NCI-H2029 (cell line): ENCODE data around the gene FOXK2.
"Not testable (repeated sequence)": the region's sequence is repeated elsewhere in the genome, so short reads cannot be mapped to it uniquely, and the experiment has no call there.

Experiments used
- DNase-seq: peaks from one replicate; lab custom pipeline; 2025; lab: John Stamatoyannopoulos, UW

The FOXK2 gene

GRCh38 chr17:82495844-82496528 lies 23.5 kb upstream of the FOXK2 start:
- DNase-seq = peak; percentile 83

DNA sequence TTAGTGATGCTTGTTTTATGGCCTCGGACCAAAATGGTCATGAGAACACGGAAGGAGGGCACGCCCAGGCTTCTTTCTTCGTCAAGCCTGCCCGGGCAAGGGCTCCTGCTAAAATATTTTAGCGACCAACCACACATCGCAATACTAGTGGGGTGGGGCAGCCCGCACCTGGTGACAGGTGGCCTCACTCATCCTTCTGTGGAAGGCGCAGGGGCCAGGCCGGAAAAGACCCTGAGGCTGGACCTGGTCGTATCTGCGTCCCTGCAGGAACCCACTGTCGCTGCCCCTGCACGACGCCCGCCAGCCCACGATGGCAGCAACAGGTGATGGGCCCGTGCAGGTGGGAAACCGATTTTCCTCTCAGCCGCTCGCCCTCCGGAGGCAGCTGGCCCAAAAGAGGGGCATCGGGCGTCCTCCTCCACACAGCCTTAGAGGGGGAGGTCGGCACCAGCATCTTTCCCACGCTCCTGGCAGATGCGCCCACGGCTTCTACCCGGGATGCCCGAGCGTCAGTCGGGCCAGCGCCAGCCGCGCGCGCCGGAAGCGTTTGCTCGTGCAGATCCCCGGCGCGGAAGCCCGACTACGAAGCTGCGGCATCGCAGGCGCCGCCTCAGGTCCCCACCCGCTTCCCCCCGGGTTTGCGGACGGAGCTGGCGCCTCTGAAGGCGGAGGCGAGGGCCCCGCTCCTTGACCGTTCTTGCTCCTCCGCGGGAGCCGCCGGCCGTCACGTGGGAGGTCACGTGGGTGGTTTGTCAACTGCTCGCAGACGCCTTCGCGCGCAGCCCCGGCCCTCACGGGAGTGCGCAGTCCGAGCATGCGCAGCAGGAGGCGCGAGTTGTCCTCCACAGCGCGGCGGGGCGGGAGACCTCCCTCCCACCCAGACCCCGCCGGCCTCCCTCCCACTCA lies 22.8 kb upstream of the FOXK2 start:
- peak; percentile 86 for DNase-seq

- no peak for DNase-seq
Observed at GRCh38 chr17:82497483-82498405, 21.8 kb upstream of the FOXK2 start.

DNA sequence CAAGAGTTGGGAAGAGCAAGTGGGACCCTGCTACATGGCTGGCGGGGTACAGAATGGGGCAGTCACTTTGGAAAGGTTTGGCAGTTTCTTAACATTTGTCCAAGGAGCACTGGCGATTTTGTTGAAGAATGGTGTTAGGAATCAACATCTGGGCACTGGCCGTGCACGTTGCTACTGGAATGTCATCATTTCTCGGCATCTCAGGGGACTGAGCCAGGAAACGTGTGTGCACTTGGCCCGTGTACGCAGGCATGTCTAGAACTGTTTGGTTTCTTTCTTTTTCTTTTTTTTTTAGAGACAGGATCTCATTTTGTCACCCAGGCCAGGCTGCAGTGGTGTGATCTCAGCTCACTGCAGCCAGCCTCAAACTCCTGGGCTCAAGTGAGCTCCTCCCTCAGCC lies 17.3 kb upstream of the FOXK2 start:
- no peak for DNase-seq

DNA sequence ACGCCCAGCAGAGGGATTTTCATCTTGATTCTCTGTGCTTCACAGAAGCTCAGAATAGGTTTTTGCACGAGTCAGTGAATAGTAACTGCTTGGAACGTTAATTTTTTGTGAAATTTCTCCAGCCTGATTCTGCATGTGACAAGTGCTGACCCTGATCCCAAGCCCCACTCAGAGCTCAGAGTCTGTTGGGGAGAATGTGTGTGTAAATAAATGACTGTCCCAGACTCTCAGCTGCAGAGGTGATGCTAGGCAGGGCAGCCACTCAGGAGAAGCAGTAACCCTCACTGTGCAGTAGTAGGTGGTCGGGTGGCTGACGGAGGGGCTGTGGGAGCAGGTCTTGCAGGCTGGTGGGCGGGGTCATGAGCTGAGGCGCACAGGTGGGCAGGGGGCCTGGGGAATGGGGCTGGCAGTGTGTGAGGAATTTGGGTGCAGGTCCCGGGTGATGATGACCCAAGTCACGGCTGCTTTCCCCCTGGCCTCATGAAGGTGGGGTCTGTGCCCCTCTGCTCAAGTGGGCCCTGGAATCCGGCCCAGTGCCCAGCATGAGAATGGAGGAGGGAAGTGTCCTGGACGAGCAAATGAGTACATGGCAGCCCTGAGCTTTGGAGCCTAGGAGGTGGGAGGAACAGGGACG lies 16.3 kb upstream of the FOXK2 start:
- no peak for DNase-seq

DNA sequence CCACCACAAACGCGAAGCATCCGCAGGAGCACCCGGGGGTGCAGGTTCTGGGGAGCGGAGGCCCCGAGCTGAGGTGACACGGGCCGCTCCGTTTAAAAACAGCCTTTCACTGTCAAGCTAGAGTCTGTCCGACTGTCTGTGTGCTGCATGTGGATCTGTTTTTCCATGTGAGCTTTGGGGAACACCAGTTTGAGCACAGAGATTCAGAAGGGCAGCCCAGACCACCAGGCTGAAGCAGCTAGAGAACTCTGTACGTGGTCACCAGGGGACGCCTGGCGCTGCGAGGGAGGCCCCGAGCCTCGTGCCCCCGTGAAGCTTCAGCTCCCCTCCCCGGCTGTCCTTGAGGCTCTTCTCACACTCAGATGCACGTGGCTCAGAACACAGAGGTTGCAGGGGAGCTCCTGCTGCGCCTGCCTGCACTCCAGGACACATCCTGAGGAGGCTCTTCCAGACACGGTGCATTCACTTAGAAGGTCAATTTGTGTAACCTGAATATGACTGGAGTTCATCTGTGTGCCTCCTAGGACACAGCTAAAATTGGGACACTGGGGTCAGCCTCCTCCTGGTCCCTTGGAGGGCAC lies 15.7 kb upstream of the FOXK2 start:
- no peak for DNase-seq

GRCh38 chr17:82505296-82505695 lies 14.2 kb upstream of the FOXK2 start:
- no peak for DNase-seq

GRCh38 chr17:82506402-82506801 lies 13.1 kb upstream of the FOXK2 start:
- DNase-seq = peak; percentile 46

DNA sequence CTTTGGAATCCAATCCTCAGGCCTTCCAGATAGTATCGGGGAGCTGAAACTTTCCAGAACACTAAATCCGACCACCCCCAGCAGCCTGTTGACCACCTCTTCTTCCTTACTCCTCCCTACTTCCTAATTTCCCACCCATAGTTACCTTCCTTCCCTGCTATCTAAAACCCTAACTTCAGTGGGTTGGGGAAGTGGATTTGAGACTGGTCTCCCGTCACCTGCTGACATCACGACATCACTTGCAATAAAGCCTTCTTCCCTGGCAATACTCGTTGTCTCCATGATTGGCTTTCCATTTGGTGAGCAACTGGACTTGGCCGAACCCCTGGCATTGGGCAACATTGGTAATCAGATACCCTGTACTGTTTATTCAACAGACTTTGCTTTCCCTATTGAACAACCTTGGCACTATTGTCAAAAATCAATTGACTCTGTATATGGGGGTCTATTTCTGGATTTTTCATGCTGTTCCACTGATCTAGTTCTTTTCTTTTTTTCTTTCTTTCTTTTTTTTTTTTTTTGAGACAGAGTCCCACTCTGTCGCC lies 11.8 kb upstream of the FOXK2 start:
- DNase-seq = no peak

- not testable (repeated sequence) for DNase-seq
Observed at GRCh38 chr17:82511642-82512041, 7.9 kb upstream of the FOXK2 start.

DNA sequence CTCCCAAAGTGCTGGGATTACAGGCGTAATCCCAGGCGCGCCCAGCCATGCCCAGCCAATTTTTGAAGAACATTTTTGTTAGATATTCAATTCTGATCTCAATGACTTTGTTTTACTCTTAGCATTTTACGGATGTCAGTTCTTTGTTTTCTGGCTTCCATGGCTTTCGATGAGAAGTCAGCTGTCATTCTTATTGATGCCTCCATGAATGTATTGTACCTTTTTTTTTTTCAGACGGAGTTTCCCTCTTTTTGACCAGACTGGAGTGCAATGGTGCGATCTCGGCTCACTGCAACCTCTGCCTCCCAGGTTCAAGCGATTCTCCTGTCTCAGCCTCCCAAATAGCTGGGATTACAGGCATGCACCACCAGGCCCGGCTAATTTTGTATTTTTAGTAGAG lies 5.7 kb upstream of the FOXK2 start:
- DNase-seq = not testable (repeated sequence)

DNA sequence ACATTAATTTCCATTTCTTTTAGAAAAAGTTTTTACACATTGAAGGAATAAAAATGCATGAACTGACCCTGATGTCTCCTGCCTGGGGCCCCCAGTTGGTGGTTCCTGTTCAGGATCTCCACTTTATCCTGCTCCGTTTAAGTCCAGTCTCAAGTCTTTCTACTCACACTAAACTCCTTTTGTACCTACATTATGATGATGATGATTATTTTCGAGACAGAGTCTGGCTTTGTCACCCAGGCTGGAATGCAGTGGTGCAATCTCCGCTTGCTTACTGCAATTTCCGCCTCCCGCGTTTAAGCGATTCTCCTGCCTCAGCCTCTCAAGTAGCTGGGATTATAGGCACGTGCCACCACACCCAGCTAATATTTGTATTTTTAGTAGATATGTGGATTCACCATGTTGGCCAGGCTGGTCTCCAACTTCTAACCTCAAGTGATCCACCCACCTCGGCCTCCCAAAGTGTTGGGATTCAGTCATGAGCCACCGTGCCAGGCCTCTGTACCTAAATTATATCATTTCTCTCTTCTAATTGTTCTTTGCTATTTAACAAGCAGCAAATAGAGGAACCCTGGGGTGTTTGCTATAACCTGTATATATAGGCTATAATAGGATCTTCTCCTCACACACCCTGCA lies 2.2 kb upstream of the FOXK2 start:
- no peak for DNase-seq

DNA sequence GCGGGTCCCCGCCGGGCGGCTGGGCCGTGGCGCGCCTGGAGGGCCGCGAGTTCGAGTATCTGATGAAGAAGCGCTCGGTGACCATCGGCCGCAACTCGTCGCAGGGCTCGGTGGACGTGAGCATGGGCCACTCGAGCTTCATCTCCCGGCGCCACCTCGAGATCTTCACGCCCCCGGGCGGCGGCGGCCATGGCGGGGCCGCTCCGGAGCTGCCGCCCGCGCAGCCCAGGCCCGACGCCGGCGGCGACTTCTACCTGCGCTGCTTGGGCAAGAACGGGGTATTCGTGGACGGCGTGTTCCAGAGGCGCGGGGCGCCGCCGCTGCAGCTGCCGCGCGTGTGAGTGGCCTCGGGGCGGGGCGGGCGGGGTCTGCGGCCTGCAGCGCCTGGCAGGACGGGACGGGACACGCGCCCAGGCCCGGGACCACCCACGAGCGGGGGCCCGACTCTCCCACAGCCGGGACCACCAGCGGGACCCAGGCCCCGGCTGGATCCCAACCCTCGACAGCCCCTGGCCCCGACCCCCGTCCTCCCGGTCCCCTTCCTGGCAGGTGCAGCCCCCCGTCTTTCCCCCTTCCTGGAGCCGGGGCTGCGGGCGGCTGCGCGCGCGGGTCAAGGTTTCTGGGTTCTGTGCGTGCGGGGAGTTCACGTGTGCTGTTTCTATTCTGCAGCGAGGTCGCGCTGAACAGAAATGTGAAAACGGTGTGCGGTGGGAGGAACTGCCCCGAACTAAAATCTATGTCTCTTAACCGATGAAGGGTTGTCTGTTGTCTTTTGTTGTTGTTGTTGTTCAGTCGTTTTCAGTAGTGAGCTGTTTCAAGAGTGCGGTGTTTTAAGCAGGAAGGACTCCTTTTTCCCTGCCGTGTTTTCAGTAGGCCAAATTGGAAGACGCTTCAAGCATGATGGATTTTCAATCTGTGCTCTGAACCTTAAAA lies 705 bp downstream of the FOXK2 start:
- no peak for DNase-seq

DNA sequence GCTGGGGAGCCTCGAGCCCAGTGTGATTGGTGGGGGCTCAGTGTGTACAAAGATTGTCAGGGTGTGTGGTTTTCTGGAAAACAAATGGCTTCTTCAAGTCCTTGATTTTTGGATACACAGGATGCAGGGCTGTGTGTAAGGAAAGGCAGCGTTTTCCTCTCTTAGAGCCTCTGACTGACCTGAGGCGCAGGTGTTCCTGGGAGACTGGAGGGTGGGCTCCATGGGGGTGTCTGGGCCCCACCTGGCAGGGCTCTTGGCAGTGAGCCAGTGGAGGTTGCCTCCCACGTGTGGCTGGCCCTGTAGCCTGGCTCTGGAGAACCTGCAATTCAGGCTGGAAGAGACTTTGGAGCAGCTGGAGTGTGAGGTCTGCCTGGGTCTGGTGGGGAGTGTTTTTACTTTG lies 5.0 kb downstream of the FOXK2 start:
- DNase-seq = no peak

- DNase-seq = no peak
Observed at GRCh38 chr17:82525712-82526111, 6.2 kb downstream of the FOXK2 start.

DNA sequence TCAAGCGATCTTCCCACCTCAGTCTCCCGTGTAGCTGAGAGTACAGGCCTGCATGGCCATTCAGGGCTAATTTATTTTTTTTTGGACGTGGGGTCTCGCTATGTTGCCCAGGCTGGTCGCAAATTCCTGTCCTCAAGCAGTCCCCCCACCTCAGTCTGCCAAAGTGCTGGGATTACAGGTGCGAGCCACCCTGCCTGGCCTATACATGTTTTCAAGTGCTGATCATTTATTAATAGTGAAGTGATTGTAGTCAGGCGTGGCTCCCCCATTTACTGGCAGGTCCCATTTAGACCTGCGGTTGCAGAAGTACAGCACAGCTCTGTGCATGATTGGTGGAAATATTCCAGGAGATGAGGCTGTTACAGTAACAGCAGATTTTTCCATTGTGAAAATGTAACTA lies 8.4 kb downstream of the FOXK2 start:
- no peak for DNase-seq

DNA sequence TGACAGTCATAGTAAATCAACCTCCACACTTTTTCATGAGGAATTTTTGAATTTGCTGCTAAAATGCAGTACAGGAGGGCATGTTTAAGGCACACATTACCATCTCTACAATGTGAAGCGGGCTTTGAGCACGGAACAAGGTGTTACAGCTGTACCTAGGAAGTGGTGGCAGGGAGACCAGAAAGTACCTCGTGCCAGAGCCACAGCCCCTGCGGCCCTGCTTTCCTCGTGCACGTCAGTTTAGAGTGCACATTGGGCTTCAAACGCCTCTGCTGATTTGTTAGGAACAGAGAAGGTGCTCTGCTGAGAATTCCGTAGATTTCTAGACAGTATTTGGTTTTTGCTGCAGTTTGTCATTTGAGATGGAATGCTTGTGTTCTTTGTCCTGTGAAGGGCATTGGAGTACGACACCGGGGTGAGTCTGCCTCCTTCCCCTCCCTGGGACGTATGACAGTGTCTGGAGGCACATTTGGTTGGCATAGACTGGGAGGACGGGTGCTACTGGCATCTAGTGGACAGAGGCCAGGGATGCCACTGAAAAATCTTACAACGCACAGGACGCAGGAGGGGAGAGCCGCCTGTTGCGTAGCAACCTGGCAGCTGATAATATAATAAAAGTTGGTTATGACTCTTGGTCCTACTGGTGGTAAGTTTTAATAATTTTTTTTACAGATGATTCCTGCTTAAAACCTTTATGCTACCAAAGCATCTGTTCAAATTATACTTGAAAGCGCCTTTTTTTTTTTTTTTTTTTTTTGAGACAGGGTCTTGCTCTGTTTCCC lies 9.1 kb downstream of the FOXK2 start:
- DNase-seq = peak; percentile 25

GRCh38 chr17:82529914-82530300 lies 10.4 kb downstream of the FOXK2 start:
- no peak for DNase-seq

GRCh38 chr17:82531431-82531881 lies 11.9 kb downstream of the FOXK2 start:
- no peak for DNase-seq
